ENCODE results near the gene ECHDC3. TPM values are rescaled to one million over a fixed set of nuclear protein-coding genes. Genes with fewer than 3 reads are reported as not detected.
"Not testable (repeated sequence)": the region's sequence is repeated elsewhere in the genome, so short reads cannot be mapped to it uniquely, and the experiment has no call there.

Gene ECHDC3, protein sequence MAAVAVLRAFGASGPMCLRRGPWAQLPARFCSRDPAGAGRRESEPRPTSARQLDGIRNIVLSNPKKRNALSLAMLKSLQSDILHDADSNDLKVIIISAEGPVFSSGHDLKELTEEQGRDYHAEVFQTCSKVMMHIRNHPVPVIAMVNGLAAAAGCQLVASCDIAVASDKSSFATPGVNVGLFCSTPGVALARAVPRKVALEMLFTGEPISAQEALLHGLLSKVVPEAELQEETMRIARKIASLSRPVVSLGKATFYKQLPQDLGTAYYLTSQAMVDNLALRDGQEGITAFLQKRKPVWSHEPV
- polyA plus RNA-seq (ENCODE audit: insufficient read length in 4 of 4), result 10 to 100 TPM in 2 of 4 donors, 1 to 10 TPM in 2; 6.7 to 14.2 (median 10.8) TPM

DNA sequence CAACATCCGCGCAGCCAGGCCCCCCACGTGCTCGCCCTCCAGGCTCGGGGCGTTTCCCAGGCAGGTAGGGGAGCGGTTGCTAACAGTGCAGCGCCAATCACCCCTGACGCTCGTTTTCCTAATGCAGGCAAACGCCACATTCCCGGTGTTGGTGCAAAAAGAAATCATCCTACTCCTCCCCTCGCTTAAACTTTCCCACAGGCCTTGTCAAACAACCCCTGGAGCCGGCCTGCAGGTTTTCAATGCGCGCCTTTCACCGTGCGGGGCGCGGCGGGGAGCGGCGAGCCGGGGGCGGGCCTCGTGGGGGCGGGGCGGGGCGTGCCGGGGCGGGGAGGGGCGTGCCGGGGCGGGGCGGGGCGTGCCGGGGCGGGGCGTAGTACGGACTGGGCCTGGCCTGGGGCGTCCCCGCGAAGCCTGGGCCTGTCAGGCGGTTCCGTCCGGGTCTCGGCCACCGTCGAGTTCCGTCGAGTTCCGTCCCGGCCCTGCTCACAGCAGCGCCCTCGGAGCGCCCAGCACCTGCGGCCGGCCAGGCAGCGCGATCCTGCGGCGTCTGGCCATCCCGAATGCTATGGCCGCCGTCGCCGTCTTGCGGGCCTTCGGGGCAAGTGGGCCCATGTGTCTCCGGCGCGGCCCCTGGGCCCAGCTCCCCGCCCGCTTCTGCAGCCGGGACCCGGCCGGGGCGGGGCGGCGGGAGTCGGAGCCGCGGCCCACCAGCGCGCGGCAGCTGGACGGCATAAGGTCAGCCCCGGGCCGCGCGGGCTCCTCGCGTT lies at the start of gene ECHDC3:
Gene ECHDC3 (plus strand): TSS at position 374 of the 770 bp plus-strand sequence. CDS start 195 bp downstream, at position 569.
- DNase-seq (ENCODE audit: low read depth in 4 of 4, low spot score in 3 of 4), result peak in 2 of 4 donors; percentile 12 to 16

DNA sequence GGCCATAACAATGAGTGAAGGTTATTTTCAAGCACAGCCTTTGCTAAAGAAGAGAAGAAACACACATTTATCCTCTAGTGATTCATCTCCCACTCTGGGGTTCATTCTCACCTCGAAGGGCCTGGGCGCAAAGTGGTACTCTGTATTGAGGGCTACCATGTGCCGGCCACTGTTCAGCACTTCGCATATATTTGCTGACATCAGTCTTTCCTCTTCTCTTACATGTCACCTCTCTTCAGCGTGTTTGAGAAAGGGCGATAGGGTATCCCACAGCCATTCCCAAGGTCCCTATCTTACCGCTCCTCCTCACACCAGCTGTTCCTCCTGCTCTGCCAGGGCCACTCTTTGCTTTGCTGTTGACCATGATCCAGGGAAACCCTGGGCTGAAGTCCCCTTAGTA lies 48.8 kb upstream of the ECHDC3 start:
- DNase-seq (ENCODE audit: low read depth in 4 of 4, low spot score in 3 of 4), result no peak

DNA sequence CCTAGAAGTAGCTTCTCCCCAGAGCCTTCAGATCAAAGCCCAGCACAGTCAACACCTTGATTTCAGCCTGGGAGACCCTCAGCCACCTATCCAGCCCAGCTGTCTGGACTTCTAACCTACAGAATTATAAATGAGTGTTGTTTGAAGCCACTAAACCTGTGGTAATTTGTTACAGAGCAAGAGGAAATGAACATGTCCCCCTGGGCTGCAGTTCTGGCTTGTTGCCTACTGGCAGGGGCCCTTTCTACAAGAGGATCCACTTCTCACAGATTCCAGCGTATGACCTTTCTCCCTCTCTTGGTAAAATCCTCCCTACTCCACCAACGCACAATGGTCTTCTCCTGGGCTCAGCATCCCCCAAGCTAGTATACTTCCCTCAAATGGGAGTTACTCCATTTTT lies 46.4 kb upstream of the ECHDC3 start:
- DNase-seq (ENCODE audit: low read depth in 4 of 4, low spot score in 3 of 4), result no peak

DNA sequence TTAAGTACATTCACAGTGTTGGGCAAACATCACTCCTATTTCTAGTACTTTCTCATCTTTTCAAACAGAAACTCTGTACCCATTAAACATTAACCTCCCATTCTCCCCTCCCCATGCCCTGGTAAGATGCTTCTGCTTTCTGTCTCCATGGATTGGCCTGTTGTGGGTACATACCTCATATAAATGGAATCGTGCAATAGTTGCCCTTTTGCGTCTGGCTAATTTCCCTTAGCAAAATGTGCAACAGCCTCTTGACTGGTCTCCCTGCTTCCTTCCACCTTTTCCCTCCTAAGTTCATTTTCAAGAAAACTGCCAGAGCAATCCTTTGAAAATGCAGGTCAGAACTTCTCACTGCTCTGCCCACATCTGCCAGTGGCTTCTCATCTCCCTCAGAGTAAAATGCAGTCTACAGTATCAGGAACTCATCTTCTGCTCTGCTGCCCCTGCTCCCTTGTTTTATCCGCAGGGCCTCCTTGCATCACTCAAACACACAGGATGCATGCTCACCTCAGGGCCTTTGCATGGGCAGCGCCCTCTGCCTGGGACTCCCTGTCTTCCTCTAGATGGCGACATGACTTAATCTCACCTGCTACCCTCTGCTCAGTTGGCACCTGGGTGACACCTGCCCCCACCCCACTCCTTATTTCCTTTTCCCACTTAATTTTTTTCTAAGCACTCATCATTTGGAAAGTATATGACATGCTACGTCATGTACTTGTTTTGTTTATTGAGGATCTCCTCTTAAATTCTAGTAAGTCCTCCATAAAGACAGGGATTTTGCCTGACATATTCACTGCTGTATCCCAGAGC lies 44.3 kb upstream of the ECHDC3 start:
- no peak for DNase-seq (ENCODE audit: low read depth in 4 of 4, low spot score in 3 of 4)

DNA sequence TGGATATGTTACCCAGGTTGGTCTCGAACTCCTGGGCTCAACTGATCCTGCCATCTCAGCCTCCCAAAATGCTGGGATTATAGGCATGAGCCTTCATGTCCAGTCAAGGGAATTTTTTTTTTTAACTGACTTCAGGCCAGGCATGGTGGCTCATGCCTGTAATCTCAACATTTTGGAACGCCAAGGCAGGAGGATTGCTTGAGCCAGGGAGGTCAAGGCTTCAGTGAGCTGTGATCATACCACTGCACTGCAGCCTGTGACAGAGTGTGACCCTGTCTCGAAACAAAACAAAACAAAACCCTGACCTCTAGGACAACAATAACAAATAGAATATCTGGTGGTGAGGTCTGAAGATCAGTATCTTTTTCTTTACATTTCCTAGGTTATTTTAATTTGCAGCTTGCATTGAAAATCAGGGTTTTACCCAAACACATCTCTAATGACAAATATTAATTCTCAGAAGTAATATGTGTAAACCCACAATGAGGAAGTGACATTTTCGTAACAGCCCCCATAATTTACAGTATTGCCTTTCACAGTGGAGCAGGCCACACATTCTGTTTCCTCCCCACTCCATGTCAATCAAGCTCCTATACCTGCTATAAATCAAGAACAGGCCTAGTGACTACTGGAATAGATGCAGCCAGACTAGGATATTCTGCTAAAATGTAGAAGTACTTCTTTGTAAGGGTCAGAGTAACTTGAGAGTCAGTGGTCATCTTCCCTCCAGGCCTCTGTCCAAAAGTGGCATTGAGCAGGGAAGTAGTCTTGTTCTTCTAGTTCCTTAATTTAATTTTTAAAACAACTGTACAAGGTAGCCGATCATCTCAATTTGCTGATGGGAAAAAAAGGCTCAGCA lies 43.3 kb upstream of the ECHDC3 start:
- DNase-seq (ENCODE audit: low read depth in 4 of 4, low spot score in 3 of 4), result no peak

DNA sequence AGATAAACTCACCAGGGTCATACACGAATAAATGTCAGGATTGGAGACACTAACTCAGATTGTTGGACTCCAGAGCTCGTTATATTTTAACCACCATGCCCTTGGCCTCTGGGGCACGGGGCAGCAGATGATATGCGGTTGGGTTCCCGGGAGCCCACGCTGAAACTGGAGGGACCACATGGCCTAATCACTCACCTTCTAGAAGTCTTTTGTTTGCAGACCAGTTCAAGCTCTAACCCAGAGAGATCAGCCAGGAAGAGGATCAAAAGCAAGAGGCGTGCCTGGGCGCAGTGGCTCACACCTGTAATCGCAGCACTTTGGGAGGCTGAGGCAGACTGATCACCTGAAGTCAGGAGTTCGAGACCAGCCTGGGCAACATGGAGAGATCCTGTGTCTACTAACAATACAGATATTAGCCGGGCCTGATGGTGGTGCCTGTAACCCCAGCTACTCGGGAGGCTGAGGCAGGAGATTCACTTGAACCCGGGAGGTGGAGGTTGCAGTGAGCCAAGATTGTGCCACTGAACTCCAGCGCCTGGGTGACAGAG lies 42.6 kb upstream of the ECHDC3 start:
- DNase-seq (ENCODE audit: low read depth in 4 of 4, low spot score in 3 of 4), result no peak

DNA sequence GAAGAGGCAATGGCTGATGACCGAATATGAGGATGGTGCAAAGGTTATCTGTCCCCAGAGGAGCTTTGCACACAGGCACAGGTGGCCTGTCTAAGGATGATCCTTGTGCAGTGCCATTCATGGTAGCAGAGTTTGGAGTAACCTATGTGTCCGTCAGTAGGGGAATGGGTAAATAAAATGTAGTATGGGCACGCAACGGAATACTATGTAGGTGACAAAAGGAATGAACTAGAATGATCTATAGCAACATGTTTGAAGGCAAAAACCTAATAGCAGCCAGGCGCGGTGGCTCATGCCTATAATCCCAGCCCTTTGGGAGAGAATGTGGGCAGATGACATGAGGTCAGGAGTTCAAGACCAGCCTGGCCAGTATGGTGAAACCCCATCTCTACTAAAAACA lies 41.6 kb upstream of the ECHDC3 start:
- no peak for DNase-seq (ENCODE audit: low read depth in 4 of 4, low spot score in 3 of 4)

DNA sequence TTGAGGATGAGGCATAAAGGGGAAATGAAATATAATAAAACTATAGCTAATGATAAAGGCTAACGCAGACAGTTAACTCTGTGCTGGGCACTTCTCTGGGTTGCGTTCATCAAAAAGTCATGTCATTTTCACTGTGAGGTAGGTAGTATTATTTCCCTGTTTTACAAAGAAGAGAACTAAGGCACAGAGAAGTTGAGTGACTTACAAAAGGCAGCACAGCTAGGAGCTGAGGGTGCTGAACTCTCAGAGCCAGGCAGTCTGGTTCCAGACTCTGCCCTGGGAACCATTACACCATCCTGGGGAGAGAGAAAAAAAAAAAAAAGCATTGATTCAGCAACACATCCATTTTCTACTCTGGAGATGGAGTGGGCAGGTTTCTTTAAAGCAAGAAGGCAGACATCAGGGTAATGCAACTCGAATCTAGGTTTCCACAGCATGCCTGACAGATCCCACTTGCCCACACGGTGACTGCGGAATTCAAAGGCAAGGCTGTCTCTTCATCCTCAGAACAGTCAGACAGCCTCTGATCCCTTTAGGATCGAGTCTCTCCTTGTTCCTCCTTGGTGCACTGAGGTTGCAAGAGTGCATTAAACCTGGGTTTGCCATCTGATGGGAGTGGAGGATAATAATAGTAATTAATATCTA lies 40.6 kb upstream of the ECHDC3 start:
- no peak for DNase-seq (ENCODE audit: low read depth in 4 of 4, low spot score in 3 of 4)

DNA sequence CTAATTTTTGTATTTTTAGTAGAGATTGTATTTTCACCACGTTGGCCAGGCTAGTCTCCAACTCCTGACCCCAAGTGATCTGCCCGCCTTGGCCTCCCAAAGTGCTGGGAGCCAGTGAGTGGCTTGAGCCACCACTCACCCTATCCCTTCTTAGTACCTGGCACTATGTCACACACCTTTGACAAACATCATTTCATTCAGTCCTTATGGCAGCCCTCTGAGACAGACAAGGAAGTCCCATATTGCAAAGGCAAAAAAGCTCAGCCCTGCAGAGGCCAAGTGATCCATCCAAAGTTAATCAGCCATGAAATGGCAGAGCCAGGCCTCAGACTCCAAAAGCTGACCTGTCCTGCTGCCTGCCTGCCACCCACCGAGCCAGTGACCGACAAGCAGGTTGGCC lies 39.9 kb upstream of the ECHDC3 start:
- no peak for DNase-seq (ENCODE audit: low read depth in 4 of 4, low spot score in 3 of 4)

DNA sequence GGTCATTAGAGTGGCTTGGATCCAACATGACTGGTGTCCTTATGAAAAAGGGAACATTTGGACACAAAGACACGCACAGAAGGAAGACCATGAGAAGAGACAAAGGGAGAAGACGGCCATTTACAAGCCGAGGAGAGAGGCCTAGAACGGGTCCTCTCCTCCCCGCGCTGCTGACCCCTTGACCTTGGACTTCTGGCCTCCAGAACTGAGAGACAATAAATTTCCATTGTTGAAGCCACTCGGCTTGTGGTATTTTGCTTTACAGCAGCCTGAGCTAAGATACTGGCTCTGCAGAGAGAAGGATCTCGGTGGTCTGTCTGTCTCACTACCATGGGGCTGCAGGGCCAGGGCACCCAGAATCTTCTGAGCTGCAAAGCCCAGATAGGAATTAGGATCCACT lies 38.1 kb upstream of the ECHDC3 start:
- DNase-seq (ENCODE audit: low read depth in 4 of 4, low spot score in 3 of 4), result no peak

DNA sequence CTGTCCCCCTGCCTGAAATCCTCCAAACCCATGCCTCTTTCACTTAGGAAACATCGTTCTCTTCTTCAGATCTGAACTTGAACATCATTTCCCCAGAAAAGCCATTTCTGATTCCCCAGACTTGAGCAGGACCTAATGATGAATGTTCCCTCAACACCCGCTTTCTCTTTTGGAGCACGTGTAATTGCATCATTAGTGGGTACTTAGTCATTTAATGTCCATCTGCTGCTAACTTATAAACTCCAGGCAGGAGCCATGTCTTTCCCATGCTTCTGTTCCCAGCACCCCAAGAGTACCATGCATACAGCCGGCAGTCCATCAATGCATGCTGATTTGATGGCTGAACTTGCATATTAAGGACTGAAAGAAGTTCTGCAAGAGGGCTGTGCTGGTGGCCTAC lies 36.5 kb upstream of the ECHDC3 start:
- DNase-seq (ENCODE audit: low read depth in 4 of 4, low spot score in 3 of 4), result no peak

DNA sequence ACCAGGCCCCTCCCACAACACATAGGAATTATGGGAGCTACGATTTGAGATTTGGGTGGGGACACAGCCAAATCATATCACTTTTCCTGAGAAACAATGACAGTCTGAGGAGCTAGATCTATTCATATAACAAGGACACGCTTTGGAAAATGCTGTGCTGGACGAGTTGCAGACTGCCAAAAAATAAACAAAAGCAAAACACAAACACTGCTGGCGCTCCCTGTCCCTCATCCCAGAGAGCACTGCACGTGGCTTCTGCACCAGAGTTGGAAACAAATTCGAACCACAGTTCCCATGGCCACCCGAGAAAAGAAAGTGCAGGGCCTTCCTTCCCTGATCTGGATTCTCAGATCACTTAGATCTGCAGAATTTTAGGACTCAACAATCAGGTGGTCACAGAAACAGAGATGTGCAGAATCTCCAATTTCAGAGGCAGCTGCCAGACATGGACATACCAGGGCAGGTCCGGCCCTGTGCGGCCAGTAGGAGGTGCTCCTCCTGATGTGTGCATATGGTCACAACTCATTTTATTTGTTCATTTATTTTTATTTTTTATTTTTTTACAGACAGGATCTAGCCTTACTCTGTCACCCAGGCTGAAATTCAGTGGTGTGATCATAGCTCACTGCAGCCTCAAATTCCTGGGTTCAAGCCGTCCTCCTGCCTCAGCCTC lies 35.2 kb upstream of the ECHDC3 start:
- no peak for DNase-seq (ENCODE audit: low read depth in 4 of 4, low spot score in 3 of 4)

DNA sequence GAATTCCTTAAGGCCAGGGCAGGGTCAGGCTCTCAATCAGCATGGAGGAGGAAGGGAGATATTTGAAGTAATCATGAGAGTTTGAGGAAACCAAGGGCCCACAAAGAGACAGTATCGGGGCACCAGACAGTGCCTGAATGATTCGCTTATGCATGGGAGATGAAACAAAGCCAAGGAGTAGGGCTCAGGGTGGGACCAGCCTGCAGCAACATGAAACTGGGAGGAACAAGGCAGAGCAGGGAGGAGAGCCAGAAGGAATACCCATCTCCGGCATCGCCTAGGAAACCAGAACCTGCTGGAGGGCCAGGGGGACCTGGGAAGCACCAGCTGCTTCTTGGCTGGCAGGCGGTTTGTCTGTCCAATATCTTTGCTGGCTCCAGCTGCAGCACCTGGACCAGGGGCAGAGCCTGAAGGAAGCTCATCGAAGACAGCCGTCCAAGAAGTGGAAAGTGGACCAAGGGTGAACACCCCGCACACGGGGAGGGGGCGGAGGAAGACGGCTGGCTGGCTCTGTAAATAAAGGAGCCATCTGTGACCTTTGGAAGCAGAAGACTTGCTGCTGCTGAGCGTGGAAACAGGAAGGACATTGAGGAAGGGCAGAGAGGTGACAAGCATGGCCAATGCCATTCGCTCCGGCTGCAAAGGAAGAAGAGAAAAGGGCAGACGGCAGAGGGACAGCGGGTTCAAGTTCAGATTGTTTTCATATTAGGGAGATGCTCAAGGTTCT lies 34.4 kb upstream of the ECHDC3 start:
- DNase-seq (ENCODE audit: low read depth in 4 of 4, low spot score in 3 of 4), result no peak

DNA sequence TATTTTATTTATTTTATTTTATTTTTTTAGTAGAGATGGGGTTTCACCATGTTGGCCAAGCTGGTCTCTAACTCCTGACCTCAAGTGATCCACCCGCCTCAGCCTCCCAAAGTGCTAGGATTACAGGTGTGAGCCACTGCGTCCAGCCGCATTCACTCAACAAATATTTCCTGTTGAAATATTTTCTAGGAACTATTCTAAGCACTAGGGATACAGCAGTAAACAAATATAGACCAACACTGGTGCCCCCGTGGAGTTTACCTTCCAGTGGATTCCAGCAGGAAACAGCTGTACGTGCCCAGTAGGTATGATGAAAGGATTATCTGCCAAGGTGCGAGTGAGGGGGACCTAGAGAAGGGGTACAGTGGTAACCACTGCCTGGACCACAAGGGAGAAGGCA lies 33.4 kb upstream of the ECHDC3 start:
- DNase-seq (ENCODE audit: low read depth in 4 of 4, low spot score in 3 of 4), result not testable (repeated sequence)

DNA sequence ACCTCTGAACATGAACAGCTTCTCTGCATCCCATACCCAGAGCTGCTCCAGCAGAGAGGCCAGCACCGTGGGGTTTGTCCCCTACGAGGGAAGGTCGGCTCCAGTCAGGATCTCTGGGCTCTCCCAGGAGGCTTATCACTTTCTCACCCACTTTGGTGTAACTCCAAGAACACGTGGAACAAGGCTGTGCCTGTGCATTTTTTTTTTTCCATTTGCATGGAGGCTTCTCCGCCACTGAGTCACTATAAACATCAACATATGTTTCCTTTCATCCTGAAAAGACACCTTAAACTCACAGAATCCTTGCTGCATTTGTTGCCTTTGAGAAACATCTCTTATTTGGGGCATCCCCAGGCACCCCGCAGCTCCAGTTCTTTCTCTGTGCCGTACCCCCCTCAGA lies 29.4 kb upstream of the ECHDC3 start:
- DNase-seq (ENCODE audit: low read depth in 4 of 4, low spot score in 3 of 4), result no peak

DNA sequence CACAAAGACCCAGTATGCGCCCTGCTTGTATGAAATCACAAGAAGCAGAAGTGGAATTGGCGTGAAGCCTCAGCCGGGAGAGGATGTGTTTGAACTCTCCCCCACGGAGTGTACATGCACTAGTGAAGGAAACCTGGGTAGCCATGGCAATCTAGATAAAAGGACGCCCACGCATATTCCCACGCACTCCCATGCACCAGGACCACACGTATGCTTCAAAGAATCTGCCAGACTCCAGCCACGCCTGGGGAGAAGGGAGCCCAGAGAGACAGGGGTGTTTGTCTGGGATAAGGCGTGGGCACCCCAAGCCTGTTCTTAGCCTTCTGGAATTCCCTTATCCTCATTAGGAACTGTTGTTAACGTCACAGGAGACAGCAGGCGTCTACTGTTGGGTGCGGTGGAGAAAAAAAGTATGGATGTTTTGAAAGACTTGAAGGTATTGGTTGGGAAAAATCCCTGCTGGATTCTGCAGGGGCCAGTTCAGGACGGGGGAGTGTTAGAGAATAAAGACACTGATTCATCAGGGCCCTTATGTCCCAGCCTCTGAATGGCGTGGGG lies 28.9 kb upstream of the ECHDC3 start:
- DNase-seq (ENCODE audit: low read depth in 4 of 4, low spot score in 3 of 4), result no peak

DNA sequence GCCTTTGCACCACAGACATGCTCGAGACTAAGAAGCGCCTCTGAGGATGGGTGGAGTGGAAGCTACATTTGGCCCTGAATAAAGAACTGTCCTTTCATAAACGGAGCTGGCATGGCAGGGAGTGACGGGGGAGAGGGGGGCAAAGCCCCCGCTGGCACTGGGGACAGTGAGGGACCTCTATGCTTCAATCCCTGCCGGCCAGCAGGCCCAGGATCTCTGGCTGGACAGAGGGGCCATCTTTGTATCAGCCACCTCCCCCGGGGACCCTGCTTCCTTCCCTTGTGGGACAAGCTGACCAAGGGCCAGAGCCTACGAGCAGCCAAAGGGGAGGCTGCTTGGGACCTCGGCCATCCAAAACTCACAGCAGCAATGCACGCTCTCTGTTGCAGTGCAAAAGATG lies 28.2 kb upstream of the ECHDC3 start:
- no peak for DNase-seq (ENCODE audit: low read depth in 4 of 4, low spot score in 3 of 4)

DNA sequence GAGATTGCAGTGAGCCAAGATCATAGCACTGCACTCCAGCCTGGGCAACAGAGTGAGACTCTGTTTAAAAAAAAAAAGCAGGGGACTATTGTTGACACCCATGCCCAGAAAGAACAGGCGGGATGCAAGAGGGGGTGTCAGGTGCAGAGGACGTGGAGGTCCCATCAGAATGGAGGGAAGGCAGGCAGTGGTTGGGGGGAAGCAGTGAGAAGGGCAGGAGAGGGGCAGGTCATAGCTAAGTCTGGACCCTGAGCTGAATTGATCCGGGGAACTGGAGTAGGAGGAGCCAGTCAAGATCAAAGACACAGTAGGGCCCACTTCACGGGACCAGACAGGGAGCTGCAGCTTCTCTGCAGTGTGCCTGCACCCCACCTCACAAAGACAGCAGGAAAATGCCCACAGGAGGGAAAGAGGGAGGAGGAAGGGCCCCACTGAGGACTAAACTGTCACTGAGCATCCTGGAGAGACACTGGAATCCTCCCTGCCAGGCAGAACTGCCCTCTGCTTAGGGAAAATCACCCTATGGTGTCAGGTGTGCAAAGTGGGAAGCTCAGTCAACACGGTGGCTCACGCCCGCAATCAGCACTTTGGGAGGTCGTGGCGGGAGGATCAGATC lies 27.3 kb upstream of the ECHDC3 start:
- DNase-seq (ENCODE audit: low read depth in 4 of 4, low spot score in 3 of 4), result no peak

Measured in left renal pelvis (tissue), 4 donors.